ENCODE data around the gene SLC6A12. TPM values are rescaled to one million over a fixed set of nuclear protein-coding genes. Genes with fewer than 3 reads are reported as not detected.

SLC6A12 gene
- total RNA-seq, 4 donors from 2014 or later, result 1.2 to 13.5 (median 3.0) TPM

GRCh38 chr12:234891-235415 lies 21.0 kb upstream of the SLC6A12 start:
- 92 to 100% methylated on average over 1 to 10 of the region's 10 CpGs for WGBS, 2 donors (ENCODE audit: low coverage in 1 of 2)
- intact Hi-C loops (cut with DNase I; ENCODE audit: low total_unique reads), result no loop called here
- no peak overlapping the region for H3K4me3 ChIP-seq
- no peak for TF ChIP-seq EP300 (IDR thresholded peaks at IDR 0.05; ENCODE audit: low read depth)
- TF ChIP-seq POLR2AphosphoS5 (IDR thresholded peaks at IDR 0.05), result no peak
- no peak for TF ChIP-seq POLR2A (IDR thresholded peaks at IDR 0.05)
- TF ChIP-seq, protein P1, sequence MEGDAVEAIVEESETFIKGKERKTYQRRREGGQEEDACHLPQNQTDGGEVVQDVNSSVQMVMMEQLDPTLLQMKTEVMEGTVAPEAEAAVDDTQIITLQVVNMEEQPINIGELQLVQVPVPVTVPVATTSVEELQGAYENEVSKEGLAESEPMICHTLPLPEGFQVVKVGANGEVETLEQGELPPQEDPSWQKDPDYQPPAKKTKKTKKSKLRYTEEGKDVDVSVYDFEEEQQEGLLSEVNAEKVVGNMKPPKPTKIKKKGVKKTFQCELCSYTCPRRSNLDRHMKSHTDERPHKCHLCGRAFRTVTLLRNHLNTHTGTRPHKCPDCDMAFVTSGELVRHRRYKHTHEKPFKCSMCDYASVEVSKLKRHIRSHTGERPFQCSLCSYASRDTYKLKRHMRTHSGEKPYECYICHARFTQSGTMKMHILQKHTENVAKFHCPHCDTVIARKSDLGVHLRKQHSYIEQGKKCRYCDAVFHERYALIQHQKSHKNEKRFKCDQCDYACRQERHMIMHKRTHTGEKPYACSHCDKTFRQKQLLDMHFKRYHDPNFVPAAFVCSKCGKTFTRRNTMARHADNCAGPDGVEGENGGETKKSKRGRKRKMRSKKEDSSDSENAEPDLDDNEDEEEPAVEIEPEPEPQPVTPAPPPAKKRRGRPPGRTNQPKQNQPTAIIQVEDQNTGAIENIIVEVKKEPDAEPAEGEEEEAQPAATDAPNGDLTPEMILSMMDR (IDR thresholded peaks at IDR 0.05), result no peak
- peaks cover 4% of the 10 kb centered on the region for H3K27me3 ChIP-seq
- H3K27ac ChIP-seq, result no peak overlapping the region
- in situ Hi-C loops (cut with MboI; ENCODE audit: low pct_ligation_motif_present in 1 of 4, low pct_unique_long_range_greater_than_20kb in 1 of 4, low sequenced_read_pairs in 3 of 4), result no loop called here
- H3K4me1 ChIP-seq, result no peaks in the 10 kb centered on the region
- peaks cover 0 to 7% of the 10 kb centered on the region in 2 donors for H3K9me3 ChIP-seq
- no peaks in the 10 kb centered on the region for H3K36me3 ChIP-seq
- no peak for DNase-seq

DNA sequence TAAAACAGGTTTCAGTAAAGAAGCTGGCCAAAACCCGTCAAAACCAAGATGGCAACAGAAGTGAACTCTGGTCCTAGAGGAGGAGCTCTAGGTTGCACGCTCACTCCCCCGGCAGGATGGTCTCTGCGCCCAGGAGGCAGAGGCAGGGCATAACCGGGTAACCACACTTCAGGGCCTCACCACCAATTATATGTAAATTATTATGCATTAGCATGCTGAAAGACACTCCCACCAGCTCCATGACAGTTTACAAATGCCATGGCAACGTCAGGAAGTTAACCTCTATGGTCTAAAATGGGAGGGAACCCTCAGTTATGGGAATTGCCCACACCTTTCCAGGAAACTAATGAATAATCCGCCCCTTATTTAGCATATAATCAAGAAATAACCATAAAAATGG lies 20.1 kb upstream of the SLC6A12 start:
- H3K27me3 ChIP-seq, result peaks cover 11% of the 10 kb centered on the region
- H3K9me3 ChIP-seq, result peaks cover 0 to 7% of the 10 kb centered on the region in 2 donors
- no peak overlapping the region for H3K4me3 ChIP-seq
- intact Hi-C loops (cut with DNase I; ENCODE audit: low total_unique reads), result no loop called here
- no peaks in the 10 kb centered on the region for H3K36me3 ChIP-seq
- WGBS, 2 donors (ENCODE audit: low coverage in 1 of 2), result 79 to 100% methylated on average over 1 to 7 of the region's 7 CpGs
- H3K4me1 ChIP-seq, result no peaks in the 10 kb centered on the region
- TF ChIP-seq POLR2A (IDR thresholded peaks at IDR 0.05) (no peak), EP300 (IDR thresholded peaks at IDR 0.05; ENCODE audit: low read depth) (no peak), POLR2AphosphoS5 (IDR thresholded peaks at IDR 0.05) (no peak)
- TF ChIP-seq, protein P1 (IDR thresholded peaks at IDR 0.05), result no peak
- no peak overlapping the region for H3K27ac ChIP-seq
- DNase-seq, result no peak
- in situ Hi-C loops (cut with MboI; ENCODE audit: low pct_ligation_motif_present in 1 of 4, low pct_unique_long_range_greater_than_20kb in 1 of 4, low sequenced_read_pairs in 3 of 4), result no loop called here

- no peaks in the 10 kb centered on the region for H3K4me1 ChIP-seq
- in situ Hi-C loops (cut with MboI; ENCODE audit: low pct_ligation_motif_present in 1 of 4, low pct_unique_long_range_greater_than_20kb in 1 of 4, low sequenced_read_pairs in 3 of 4) (no loop called here), intact Hi-C loops (cut with DNase I; ENCODE audit: low total_unique reads) (no loop called here)
- H3K4me3 ChIP-seq, result no peak overlapping the region
- no peak for DNase-seq
- 78 to 90% methylated on average over 3 of the region's 3 CpGs for WGBS, 2 donors (ENCODE audit: low coverage in 1 of 2)
- TF ChIP-seq POLR2A (IDR thresholded peaks at IDR 0.05) (no peak), POLR2AphosphoS5 (IDR thresholded peaks at IDR 0.05) (no peak), EP300 (IDR thresholded peaks at IDR 0.05; ENCODE audit: low read depth) (no peak)
- TF ChIP-seq, protein P1 (IDR thresholded peaks at IDR 0.05), result no peak
- H3K9me3 ChIP-seq, result peaks cover 0 to 7% of the 10 kb centered on the region in 2 donors
- no peaks in the 10 kb centered on the region for H3K36me3 ChIP-seq
- H3K27me3 ChIP-seq, result peaks cover 11% of the 10 kb centered on the region
- H3K27ac ChIP-seq, result no peak overlapping the region
These were observed 19.6 kb upstream of the SLC6A12 start for GRCh38 chr12:233615-233968.

GRCh38 chr12:232731-233614 lies 19.0 kb upstream of the SLC6A12 start:
- Histone ChIP-seq H3K9me3 (peaks cover 0 to 7% of the 10 kb centered on the region in 2 donors), H3K36me3 (no peaks in the 10 kb centered on the region), H3K27ac (no peak overlapping the region), H3K27me3 (peaks cover 11% of the 10 kb centered on the region), H3K4me3 (no peak overlapping the region), H3K4me1 (no peaks in the 10 kb centered on the region)
- no peak for DNase-seq
- in situ Hi-C loops (cut with MboI; ENCODE audit: low pct_ligation_motif_present in 1 of 4, low pct_unique_long_range_greater_than_20kb in 1 of 4, low sequenced_read_pairs in 3 of 4), result no loop called here
- intact Hi-C loops (cut with DNase I; ENCODE audit: low total_unique reads), result no loop called here
- 52 to 86% methylated on average over 1 to 15 of the region's 19 CpGs for WGBS, 2 donors (ENCODE audit: low coverage in 1 of 2)
- TF ChIP-seq, protein P1 (IDR thresholded peaks at IDR 0.05), result no peak
- TF ChIP-seq POLR2AphosphoS5 (IDR thresholded peaks at IDR 0.05), result no peak
- TF ChIP-seq EP300 (IDR thresholded peaks at IDR 0.05; ENCODE audit: low read depth), result no peak
- TF ChIP-seq POLR2A (IDR thresholded peaks at IDR 0.05), result no peak
